Occipital lobe (tissue), 2 donors: ENCODE results near the gene XRCC5. TPM values are rescaled to one million over a fixed set of nuclear protein-coding genes. Genes with fewer than 3 reads are reported as not detected.

Experiments
- DNase-seq: peaks from one replicate; lab custom pipeline; 2025; lab: John Stamatoyannopoulos, UW
- total RNA-seq: library from RNA; depleted of rRNA; stranded (reverse); fragments of >200 nt; gene quantifications from one replicate; pipeline ENCODE4 v1.2.3, GENCODE V29; 2014

The XRCC5 gene
- total RNA-seq, 1 donor from 2014 or later = 366 TPM

- DNase-seq = no peak
Measured at GRCh38 chr2:216222650-216223352, 113.7 kb downstream of the XRCC5 start.

DNA sequence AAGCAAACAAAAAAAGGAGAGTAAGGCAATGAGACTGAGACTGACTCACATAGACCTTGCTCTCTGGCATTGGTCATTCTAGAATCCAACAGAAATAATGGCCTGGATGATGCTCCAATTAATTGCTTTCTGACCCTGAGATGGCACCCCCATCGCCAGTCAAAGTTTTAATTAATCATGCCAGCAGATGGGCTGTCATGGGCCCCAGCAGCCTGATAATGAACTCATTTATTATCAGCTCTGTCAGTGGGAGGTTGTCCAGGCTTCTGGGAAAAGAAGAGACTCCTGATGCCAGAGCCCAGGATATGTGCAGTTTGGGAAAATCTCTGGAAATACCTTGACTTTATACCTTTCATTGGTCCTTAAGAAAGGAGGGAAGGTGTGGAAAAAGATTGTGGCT, 115.2 kb downstream of the XRCC5 start:
- no peak for DNase-seq

DNA sequence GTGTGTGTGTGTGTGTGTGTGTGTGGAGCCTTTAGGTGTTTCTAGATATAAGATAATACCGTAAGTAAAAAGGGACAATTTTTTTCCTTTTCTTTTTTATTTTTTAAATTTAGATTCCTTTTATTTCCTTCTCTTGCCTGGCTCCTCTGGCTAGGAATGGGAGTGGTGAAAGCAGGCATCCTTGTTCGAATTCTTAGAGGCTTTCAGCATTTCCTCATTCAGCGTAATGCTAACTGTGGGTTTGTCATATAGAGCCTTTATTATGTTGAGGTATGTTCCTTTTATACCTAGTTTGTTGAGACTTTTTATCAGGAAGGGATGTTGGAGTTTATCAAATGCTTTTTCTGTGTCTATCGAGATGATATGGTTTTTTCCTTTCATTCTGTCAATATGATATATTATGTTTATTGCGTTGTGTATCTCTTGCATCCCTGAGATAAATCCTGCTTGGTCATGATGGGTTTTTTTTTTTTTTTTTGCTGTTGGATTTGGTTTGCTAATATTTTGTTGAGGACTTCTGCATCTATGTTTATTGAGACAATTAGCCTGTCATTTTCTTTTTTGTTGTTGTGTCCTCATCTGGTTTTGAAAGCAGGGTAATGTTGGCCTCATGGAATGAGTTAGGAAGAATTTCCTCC, 120.2 kb downstream of the XRCC5 start:
- no peak for DNase-seq

DNA sequence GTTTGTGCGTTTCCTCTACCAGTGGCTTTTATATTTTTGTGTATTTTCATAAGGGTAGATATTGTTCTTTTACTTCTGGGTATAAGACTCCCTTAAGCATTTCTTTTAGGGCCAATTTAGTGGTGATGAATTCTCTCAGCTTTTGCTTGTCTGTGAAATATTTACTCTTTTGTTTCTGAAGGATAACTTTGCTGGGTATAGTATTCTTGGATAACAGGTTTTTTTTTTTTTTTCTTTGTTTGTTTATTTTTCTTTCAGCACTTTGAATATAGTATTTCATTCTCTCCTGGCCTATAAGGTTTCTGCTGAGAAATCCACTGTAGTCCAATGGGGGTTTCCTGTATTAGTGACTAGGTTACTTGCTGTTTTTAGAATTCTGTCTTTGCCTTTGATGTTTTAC, 122.7 kb downstream of the XRCC5 start:
- no peak for DNase-seq

GRCh38 chr2:216232721-216233120, 123.6 kb downstream of the XRCC5 start:
- DNase-seq = no peak

- DNase-seq = no peak
Measured at GRCh38 chr2:216233281-216233995, 124.3 kb downstream of the XRCC5 start.

DNA sequence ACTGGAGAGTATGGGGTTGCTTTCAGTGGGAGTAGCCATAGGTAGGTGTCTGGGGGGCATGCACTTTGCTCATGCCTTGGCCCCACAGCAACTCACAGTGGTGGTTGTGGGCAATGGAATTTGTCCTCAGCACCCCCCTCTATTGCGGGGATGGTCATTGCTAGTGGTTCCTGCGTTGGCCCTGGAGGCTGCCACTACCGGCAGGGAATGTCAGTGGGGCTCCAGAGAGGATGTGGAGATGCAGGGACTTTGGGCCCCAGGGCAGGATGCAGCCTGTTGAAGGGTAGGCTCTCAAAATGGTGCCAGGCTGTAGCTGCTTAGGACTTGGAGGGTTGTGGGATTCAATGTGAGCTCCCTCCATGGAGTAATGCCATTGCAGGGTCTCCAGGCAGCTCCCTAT, 125.0 kb downstream of the XRCC5 start:
- DNase-seq = no peak

- no peak for DNase-seq
Measured at GRCh38 chr2:216235462-216235861, 126.3 kb downstream of the XRCC5 start.

DNA sequence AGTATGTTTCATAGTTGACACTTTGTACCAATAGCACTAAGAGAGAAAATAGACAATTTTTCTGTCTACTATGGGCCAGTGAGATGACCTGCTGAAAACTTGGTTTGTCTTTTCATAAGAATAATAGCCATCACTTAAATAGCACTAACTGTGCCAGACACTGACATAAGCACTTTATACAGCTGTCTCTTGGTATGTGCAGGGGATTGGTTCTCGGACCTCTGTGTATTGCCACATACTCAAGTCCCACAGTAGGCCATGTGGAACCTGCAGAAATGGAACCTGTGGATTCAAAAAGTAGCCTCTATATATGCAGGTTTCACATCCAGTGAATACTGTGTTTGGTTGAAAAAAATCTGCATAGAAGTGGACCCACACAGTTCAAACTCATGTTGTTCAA, 126.7 kb downstream of the XRCC5 start:
- no peak for DNase-seq

DNA sequence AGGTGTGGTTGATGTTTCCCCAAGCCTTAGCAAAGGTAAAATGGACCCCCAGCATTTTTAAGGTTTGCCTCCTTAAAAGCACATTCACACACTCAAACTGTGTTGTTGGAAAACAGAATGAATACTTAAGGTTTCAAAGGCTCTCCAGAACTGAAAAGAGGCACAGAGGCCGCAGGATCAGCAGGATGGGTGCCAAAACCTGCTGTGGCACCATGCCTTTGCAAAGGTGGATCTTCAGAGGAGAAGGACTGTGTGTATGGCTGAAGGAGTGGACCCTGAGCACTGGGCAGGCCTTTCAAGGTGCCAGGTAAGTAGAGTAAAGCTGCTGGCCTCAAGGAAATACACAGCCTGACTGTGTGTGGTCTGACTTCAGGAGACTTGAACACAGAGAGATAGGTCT, 127.3 kb downstream of the XRCC5 start:
- no peak for DNase-seq

DNA sequence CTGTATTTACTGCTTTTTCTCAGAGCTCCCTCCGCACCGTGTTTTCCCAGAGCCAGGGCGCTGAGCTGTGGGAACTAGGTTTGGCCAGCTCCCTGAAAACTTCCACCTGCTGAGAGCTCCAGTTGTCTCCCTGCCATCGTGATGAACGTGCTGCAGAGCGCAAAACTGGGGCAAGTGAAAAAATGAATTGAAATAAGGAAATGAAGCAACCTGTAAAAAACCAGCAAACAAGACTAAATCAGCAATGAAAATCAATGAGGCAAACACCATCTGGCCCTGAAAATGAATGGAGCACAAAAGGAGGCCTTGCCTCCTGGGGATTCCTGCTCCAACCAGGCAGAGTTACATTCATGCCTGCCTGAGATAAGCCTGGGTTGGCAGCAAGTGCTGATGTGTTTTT, 133.2 kb downstream of the XRCC5 start:
- DNase-seq = peak; percentile 20

DNA sequence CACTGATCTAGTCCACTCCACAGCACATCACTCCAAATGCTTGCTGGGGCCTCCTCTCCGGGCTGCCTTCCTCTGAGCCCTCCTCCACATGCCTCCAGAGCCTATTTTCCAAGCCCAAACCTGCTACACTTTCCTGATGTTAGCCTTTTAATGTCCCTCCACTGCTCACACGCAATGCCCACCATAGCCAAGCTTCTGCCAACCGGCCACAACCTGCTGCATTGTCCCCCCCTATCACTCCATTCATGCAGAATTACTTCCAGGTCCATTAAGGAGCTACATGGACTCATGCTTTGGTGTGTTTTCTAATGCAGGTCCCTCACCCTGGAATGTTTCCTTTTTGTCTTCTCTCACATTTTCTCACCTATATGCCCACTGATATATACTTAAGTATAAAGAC, 133.9 kb downstream of the XRCC5 start:
- no peak for DNase-seq

GRCh38 chr2:216245391-216245975, 136.3 kb downstream of the XRCC5 start:
- no peak for DNase-seq

GRCh38 chr2:216246766-216247165, 137.6 kb downstream of the XRCC5 start:
- no peak for DNase-seq

Other genes with a start within 250 kb of the XRCC5 start
- 2.5 TPM for gene MREG, start 95.8 kb upstream of the XRCC5 start, total RNA-seq
- gene PECR, start 27.5 kb upstream of the XRCC5 start, total RNA-seq = 29.9 TPM
- 21.7 TPM for gene TMEM169, start 27.4 kb upstream of the XRCC5 start, total RNA-seq